GM19099 (cell line): ENCODE measurements around the gene FBN3.

Experiments used
- POLR2A ChIP-seq: IDR thresholded peaks from 3 replicates; pipeline ENCODE4 v1.6.1; 2011; ENCODE audit warnings: low read depth; ENCODE audit not compliant: insufficient read length; ENCODE audit errors: extremely low read depth

Gene FBN3

DNA sequence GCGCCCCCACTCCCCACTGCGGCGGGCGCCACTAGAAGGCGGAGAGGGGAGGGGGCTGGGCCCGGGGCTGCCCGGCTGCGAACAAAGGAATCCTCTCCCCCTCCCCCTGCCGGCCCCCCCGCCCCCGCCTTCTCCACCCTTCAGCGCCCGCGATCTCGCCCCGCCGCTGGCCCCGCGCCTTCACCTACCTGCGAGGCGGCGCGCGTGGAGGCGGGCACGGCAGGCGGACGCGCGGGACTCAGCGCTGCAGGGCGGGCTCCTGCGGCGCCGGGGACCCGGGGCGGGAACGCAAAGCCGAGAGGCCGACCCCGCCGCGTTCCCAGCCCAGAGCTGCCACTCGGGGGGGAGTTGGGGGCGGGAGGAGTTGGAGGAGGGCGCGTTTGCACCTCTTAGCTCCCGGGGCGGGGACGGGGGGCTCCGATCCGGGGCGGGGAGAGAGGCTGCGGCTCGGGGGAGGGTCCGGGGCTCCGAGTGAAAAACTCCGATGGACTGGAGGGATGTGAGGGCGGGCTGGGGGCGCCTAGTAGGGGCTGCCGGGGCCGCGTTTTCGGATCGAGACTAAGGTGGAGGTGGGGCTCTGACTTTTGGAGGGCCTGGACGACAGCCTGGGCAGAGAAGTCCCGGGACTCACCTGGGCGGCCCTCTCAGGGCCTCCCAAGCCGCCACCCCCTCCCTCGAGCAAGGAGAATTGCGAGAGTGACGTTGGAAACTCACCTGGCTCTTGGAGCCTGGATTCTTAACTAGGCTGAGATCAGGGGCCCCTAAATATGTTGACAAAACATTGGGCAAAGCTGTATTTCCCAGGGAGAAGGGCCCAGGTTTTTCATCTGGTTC lies at the start of gene FBN3:
Gene FBN3 (minus strand): TSS at position 332 of the 834 bp plus-strand sequence. CDS start 2,112 bp downstream, outside the sequence.
- no peak for TF ChIP-seq POLR2A

GRCh38 chr19:8196271-8196927 lies 47.0 kb upstream of the FBN3 start:
- peak; percentile 26 for TF ChIP-seq POLR2A

- TF ChIP-seq POLR2A: peak; percentile 12
These were observed 45.3 kb upstream of the FBN3 start for GRCh38 chr19:8194528-8195267.

DNA sequence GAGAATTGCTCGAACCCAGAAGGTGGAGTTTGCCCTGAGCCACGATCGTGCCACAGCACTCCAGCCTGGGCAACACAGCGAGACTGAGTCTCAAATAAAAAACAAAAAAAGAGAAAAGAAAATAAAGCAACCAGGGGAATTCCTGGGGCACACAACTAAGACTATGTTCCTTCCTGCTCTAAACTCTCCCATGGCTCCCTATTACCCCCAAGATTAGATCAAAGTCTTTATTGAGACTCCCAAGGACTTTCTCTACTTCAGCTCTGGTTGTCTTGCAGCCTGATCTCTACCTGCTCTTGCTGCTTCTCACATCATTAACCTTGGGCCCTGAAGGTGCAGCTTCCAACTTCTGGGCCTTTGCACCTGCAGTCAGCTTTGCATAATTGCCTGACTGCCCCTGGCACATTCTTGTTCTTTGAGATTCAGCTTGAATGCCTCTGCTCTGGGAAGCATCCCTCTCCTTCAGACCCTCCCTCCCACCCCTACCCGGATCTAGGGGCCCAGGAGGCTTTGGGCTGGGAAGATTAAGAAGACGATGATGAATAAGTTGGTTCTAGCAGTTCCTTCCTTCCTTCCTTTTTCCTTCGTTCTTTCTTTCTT lies 42.9 kb upstream of the FBN3 start:
- no peak for TF ChIP-seq POLR2A

- TF ChIP-seq POLR2A: no peak
These were observed 36.1 kb upstream of the FBN3 start for GRCh38 chr19:8185343-8186068.

DNA sequence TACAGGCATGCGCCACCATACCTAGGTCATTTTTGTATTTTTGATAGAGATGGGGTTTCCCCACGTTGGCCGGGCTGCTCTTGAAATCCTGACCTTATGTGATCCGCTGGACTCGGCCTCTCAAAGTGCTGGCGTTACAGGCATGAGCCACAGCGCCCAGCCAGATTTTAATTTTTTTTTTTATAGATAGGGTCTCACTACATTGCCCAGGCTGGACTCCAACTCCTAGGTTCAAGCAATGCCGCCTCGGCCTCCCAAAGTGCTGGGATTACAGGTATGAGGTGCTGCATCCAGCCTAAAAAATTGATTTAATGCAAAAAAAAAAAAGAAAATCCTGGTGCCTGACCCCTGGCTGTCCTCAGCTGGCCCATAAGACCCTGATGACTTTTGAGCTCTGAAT lies 34.9 kb upstream of the FBN3 start:
- TF ChIP-seq POLR2A: no peak

DNA sequence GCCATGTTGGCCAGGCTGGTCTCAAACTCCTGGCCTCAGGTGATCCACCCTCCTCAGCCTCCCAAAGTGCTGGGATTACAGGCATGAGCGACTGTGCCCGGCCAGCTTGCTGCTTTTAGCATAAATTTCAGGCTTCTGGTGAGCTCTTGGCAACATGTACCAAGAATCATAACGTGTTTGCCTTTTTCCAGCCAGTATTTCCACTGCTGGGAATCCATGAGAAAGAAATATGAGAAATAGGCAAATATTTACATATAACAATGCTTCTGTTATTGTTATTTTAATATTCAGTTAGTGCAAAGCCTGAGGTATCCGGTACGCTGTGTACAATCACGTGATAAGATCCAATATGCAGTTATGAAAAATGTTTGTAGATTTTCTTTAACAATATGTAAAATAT lies 30.6 kb upstream of the FBN3 start:
- no peak for TF ChIP-seq POLR2A

GRCh38 chr19:8174706-8175105 lies 25.3 kb upstream of the FBN3 start:
- no peak for TF ChIP-seq POLR2A

DNA sequence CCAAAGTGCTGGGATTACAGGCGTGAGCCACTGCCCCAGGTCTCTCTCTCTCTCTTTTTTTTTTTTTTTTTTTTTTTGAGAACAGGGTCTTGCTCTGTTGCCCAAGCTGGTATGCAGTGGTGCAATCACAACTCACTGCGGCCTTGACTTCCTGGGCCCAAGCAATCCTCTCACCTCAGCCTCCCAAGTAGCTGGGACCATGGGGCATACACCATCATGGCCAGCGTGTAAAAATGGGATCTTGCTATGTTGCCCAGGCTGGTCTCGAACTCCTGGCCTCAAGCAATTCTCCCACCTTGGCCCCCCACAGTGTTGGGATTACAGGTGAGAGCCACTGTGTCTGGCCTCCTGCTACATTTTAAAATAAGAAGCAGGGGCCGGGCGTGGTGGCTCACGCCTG lies 19.1 kb upstream of the FBN3 start:
- TF ChIP-seq POLR2A: no peak

- no peak for TF ChIP-seq POLR2A
These were observed 18.6 kb upstream of the FBN3 start for GRCh38 chr19:8167985-8168384.

GRCh38 chr19:8163759-8164158 lies 14.4 kb upstream of the FBN3 start:
- TF ChIP-seq POLR2A: no peak

- TF ChIP-seq POLR2A: peak; percentile 60
These were observed 11.8 kb upstream of the FBN3 start for GRCh38 chr19:8161135-8161646.

GRCh38 chr19:8158411-8159074 lies 9.2 kb upstream of the FBN3 start:
- TF ChIP-seq POLR2A: no peak

GRCh38 chr19:8155318-8155717 lies 5.9 kb upstream of the FBN3 start:
- TF ChIP-seq POLR2A: no peak
